NCI-H446 treated with DMSO at 0.1 percent for 48 hours (cell line): Measurements from ENCODE around the gene NPAS2.

Experiments
- DNase-seq: peaks from one replicate; lab custom pipeline; 2025; lab: John Stamatoyannopoulos, UW

NPAS2 gene

GRCh38 chr2:101012054-101012705 is 192.2 kb downstream of the NPAS2 start:
- DNase-seq: no peak

- DNase-seq: no peak
These were observed 192.8 kb downstream of the NPAS2 start for GRCh38 chr2:101012706-101013181.

GRCh38 chr2:101014264-101014857 is 194.4 kb downstream of the NPAS2 start:
- DNase-seq: no peak

DNA sequence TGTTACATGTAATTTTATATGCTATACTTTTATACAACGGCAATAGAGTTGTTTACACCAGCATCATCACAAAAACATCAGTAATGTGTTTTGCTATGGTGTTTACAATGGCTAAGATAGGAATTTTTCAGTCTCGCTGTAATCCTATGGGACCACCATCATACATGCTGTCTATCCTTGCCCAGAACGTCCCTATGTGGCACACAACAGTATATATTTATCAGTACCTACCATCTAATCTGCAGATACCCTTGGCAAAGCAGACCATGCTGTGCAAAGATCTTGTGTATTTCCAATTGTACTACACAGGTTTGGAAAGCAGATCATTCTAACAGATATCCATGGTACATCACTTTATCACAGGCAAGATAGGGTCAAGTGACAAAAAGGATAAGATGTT is 197.4 kb downstream of the NPAS2 start:
- no peak for DNase-seq

DNA sequence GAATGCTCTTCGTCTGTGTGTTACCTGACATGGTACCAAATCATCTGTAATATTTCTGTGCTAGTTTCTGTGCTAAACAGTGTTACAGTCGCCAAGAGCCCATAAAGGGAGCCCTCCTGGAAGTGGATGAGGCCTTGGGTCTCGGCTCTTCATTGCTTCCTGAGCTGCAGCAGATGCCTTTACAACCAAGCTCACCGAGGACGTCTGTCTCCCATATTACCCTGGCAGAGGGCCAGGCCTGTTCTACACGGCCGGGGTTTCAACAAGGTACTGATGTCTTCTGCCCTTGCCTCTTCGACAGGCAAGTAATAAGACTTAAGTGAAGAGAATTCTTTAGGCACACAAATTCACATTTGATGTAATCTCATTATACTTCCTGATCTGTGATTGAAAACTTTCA is 199.0 kb downstream of the NPAS2 start:
- no peak for DNase-seq

- no peak for DNase-seq
These were observed 202.3 kb downstream of the NPAS2 start for GRCh38 chr2:101022221-101022620.

- DNase-seq: no peak
These were observed 203.6 kb downstream of the NPAS2 start for GRCh38 chr2:101023327-101024107.

DNA sequence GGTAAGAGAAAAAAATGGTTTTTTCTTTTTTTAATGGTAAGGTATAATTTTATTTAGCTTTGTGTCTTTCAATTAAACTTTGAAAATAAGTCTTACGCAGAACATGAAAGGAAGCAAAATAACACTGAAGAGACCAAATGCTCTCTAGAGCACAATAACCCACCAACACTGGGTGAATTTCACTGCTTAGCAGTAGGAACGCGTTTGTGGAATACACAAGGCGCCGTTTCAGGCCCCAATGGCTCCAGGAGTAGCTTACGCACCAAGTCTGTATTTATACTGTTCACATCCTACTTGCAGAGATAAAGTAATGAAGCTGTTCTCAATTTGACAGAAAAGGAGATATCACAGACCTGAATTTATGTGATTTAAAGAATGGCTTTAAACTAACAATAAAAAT is 205.6 kb downstream of the NPAS2 start:
- DNase-seq: no peak

DNA sequence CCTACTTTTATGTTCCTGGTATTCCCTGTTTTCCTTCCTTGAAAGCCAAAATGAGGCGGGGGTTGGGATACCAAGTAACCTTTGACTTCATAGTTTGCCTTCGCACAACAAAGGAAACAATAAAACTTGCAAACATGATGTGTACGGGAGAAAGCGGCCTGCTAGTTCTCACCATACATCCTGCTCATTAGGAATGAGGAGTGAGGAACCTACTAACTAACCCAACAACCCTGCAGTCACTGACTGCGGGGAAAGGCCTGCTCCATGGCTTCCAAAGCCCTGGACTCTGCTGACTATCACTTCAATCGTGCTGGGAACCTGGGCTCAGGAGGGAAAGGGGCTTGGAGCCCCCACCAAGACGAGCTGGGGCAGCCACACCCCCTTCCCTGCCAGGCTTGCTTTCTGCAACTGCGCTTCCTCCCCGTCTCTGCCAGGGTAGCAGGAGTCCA is 206.3 kb downstream of the NPAS2 start:
- no peak for DNase-seq

GRCh38 chr2:101026923-101027469 is 207.1 kb downstream of the NPAS2 start:
- DNase-seq: no peak

DNA sequence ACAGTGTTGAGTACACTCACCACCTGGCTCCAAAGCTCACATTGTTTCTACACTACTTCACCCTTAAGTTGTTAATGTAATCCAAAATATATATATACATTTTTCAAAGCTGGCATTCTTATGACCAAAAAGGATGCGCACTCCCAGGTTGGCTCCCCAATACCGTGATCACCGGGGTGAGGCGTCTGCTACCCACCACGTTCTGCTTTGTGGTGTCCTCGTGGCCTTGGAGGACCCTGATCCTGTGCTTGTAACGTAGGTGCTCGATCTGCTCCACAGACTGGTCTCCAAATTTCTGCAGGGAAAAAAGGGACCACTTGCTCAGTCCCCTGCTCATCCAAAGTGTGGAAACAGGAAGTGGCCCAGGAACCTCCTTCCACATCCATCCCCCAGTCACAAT is 207.9 kb downstream of the NPAS2 start:
- DNase-seq: no peak

DNA sequence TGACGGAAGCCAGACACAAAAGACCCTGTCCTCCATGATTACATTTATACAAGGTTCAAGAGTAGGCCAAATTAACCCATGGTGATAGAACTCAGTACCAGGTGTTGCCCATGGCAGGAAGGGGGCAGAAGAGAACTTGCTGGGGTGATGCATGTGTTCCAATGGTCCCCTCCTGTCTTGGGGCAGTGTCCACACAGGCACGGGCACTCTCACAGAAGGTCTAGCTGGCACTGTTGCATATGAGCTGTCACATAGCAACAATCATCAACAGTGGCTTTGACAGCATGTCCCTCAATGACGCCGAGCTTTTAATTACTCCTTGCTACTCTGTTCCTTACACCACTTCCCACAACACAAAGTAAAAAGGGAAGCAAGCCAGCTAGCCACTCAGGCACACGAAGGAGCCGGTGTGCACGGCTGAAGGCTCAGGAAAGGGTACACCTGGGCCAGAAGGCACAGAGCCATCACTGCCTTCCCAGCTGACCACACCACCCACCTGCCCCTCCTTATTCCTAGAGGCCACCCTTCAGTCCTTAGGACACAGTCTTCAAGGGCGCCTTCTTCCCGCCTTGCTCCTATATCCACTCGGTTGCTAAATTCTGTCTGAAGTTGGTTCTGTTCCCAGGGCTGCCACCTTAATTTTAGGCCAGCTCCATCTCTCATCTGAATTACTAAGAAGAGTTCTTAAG is 211.1 kb downstream of the NPAS2 start:
- DNase-seq: no peak

DNA sequence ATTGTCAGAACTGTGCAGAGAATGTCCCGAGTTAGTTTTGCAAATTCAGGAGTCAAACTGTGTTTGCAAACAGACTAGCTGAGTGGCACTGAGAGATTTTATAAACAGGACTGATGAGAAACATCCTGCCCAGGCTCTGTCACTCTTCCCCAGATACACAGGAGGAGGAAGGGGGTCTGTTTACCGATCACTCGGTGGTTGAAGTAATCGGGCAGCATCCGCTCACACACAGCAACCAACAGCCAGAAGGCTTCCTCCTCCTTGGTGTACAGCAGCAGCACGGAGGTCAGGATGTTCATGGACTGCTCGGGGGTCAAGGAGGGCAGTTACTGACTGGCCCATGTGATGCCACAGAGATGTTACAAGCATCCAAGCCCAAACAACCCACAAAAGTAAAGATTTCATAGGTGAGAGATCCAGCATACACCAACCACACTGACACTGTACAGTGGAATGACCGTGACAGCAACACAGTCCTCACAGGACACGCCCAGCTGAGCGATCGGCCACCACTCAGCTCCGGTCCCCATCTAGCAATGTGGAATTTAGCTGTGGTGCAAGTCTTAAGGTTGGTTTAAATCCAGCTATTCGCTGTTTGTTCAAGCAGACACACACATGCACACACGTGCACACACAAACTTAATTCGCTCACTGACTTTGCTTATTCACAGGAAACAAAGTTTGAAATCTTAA is 212.3 kb downstream of the NPAS2 start:
- DNase-seq: no peak

DNA sequence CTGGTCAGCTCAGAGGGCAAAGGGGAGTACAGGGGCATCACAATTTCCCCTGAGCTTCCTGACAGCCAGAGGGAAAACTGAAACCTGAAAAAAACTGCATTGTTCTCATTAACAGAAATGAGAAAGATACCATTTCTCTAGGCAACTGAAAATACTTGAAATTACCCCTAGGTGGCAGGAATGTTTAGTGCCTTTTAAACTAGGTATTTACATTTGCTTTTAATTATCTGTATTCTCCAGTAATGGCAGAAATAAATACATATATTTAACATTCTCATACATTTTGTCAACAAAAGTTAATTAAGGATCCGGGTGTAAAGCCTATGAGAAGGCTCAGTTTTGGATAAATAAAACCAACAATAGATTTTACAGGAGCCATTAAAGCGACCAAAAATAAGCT is 216.6 kb downstream of the NPAS2 start:
- no peak for DNase-seq

DNA sequence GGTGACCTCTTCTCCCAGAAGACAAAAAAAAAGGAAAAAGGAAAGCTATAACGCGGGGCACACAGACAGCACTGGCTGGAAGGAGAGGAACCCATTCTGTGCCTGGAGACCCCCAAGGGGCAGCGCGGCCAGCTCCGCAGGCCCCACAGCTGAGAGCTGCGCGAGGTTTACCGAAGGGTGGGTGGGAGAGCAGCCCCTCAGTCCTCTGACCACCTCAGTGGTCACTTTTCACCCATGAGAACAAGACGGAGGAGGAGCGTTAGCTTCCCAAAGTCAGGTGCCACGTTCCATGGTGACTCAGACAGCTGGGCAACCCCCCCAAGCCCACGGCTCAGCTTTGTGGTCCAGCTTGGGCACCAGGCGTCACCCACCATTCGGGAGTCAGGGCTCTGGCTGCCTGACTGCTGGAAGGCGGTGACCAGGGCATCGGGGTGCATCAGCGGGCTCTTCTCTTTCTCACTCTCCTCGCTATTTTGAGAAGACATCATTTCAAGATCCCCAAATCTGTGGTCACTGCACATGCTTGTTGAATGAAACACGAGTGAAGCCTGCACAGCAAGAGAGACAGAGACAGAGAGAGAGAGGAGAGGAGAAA is 217.3 kb downstream of the NPAS2 start:
- no peak for DNase-seq

DNA sequence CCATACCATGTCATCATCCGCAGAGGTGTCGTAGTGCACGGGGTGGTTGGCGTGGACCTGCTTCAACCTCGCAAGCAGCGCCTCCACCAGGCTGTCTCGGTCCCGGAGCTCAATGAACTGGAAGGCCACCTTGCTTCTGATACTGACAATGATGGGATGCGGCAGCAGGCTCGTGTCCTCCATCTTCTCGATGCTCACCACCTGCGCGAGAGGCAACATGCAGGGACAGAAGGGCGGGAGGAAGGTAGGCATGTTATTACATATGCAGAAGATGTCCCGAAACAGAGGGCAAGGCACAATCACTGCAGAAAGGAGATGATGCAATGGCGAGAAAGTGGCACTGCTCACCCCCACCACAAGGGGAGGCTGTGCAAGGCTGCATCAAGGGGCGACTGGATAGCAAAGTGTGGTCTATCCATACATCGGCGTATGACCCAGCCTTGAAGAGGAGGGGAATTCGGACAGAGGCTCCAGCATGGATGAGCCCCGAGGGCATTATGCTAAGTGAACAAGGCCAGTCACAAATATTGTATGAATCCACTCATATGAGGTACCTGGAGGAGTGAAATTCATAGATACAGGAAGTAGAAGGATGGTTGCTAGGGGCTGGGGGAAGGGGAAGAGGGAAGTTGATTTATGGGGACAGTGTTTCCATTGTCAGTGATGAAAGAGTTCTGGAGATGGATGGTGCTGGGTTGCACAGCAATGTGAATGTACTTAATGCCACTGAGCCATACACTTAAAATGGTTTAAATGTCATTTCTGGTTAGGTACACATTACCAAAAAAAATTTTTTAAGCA is 218.7 kb downstream of the NPAS2 start:
- no peak for DNase-seq

DNA sequence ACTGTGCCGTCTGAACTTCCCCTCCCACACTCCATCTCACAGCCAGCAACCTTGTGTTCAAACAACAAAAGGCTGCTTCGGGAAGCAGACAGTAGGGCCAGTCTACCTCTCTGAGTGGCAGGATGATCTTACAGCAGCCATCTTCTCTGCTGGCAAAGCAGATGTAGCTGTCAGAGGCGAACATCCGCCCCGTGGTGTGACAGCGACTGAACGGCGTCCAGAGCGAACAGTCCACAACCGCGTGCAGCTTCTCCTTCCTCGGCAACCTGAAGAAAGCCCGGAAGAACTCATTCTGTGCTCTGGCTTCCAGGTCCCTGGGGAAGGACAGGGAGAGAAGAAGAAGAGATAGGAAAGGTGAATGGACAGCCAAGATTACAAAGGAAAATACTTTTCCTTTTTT is 220.1 kb downstream of the NPAS2 start:
- no peak for DNase-seq

DNA sequence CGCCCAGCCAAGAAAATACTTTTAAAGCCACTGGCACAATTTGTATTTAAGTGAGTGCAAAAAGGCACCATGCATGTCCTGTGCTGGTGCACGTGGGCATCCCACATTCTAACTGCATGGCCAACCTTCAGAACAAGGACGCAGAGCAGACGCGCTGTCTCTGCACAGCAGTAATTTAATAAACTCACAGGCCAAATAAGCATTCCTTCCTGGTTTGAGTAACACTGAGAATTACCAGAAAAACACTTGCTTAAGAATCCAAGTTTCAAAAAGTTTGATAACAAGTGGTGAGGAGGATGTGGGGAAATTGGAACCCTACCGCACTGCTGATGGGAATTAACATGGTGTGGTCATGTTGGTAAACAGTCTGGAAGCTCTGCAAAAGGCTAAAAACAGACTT is 220.8 kb downstream of the NPAS2 start:
- no peak for DNase-seq

DNA sequence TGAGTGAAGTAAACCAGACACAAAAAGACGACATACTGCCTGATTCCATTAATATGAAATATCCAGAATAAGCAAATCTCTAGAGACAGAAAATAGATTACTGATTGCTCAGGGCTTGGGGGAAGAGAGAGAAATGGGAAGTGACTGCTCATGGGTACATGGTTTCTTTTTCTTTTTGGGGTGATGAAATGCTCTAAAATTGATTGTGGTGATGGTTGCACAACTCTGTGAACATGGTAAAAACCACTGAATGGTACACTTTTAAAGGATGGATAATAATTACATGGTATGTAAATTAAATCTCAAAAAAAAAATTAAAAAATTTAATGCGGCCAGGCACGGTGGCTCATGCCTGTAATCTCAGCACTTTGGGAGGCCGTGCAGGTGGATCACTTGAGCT is 221.5 kb downstream of the NPAS2 start:
- DNase-seq: no peak

- no peak for DNase-seq
These were observed 225.4 kb downstream of the NPAS2 start for GRCh38 chr2:101045330-101045729.
